Cardiac septum (tissue), 1 donor: ENCODE data around the gene FER. TPM values are rescaled to one million over a fixed set of nuclear protein-coding genes. Genes with fewer than 3 reads are reported as not detected.

ENCODE experiments used
- DNase-seq: peaks from one replicate; pipeline ENCODE4 v3.0.0-alpha.2; 2020; ENCODE audit warnings: low spot score
- intact Hi-C: fragments of 100-400 bp; cut with DNase I; formaldehyde crosslinking; loops from one replicate; pipeline ENCODE4 v1.14.0; 2022
- total RNA-seq: library from RNA; stranded (reverse); fragmentation: NEBNext Ultra II Directional; extraction: Animal tissue kit (Norgen Biotek cat#: 25700); gene quantifications from one replicate; pipeline ENCODE4 v1.2.1, GENCODE V29; 2021
- donor health status: DM: no; HTN: no; CAD: no.

Gene FER
- total RNA-seq, 1 donor from 2014 or later, result 20.0 TPM

- DNase-seq, result no peak
- intact Hi-C loops, result no loop called here
Measured at GRCh38 chr5:109062664-109063063, 315.0 kb downstream of the FER start.

GRCh38 chr5:109063223-109063622, 315.5 kb downstream of the FER start:
- intact Hi-C loops, result no loop called here
- DNase-seq, result no peak

GRCh38 chr5:109076741-109077140, 329.0 kb downstream of the FER start:
- intact Hi-C loops, result no loop called here
- DNase-seq, result no peak

GRCh38 chr5:109078448-109078847, 330.8 kb downstream of the FER start:
- intact Hi-C loops, result no loop called here
- DNase-seq, result no peak

GRCh38 chr5:109080481-109080880, 332.8 kb downstream of the FER start:
- intact Hi-C loops, result no loop called here
- no peak for DNase-seq

GRCh38 chr5:109080896-109081295, 333.2 kb downstream of the FER start:
- intact Hi-C loops, result no loop called here
- no peak for DNase-seq

GRCh38 chr5:109083937-109084336, 336.2 kb downstream of the FER start:
- DNase-seq, result no peak
- intact Hi-C loops, result no loop called here

GRCh38 chr5:109089191-109089590, 341.5 kb downstream of the FER start:
- no peak for DNase-seq
- intact Hi-C loops, result no loop called here

- intact Hi-C loops, result no loop called here
- no peak for DNase-seq
Measured at GRCh38 chr5:109099081-109099480, 351.4 kb downstream of the FER start.

GRCh38 chr5:109100971-109101370, 353.3 kb downstream of the FER start:
- intact Hi-C loops, result no loop called here

GRCh38 chr5:109102096-109102690, 354.5 kb downstream of the FER start:
- DNase-seq, result no peak

More at GRCh38 chr5:109100971-109101370, 353.3 kb downstream of the FER start:
- DNase-seq, result no peak

GRCh38 chr5:109105631-109106267, 358.1 kb downstream of the FER start:
- intact Hi-C loops, result loop anchor here (2.0 kb wide), 1 partner anchor 303 kb away; the partner anchor contains the start of gene PJA2
- no peak for DNase-seq

More at GRCh38 chr5:109102096-109102690, 354.5 kb downstream of the FER start:
- intact Hi-C loops, result no loop called here

GRCh38 chr5:109111680-109112079, 364.0 kb downstream of the FER start:
- intact Hi-C loops, result no loop called here
- no peak for DNase-seq

- no peak for DNase-seq
- intact Hi-C loops, result no loop called here
Measured at GRCh38 chr5:109113608-109114007, 365.9 kb downstream of the FER start.

GRCh38 chr5:109121225-109121624, 373.5 kb downstream of the FER start:
- DNase-seq, result no peak

GRCh38 chr5:109125755-109126429, 378.2 kb downstream of the FER start:
- no peak for DNase-seq
- intact Hi-C loops, result no loop called here

More at GRCh38 chr5:109121225-109121624, 373.5 kb downstream of the FER start:
- intact Hi-C loops, result no loop called here

GRCh38 chr5:109126481-109126880, 378.8 kb downstream of the FER start:
- intact Hi-C loops, result no loop called here
- DNase-seq, result no peak

- intact Hi-C loops, result no loop called here
- DNase-seq, result no peak
Measured at GRCh38 chr5:109136906-109137305, 389.2 kb downstream of the FER start.

- intact Hi-C loops, result no loop called here
- no peak for DNase-seq
Measured at GRCh38 chr5:109141222-109142200, 393.8 kb downstream of the FER start.

- intact Hi-C loops, result no loop called here
Measured at GRCh38 chr5:109143031-109143430, 395.3 kb downstream of the FER start.

More at GRCh38 chr5:109143031-109143430, 395.3 kb downstream of the FER start:
- DNase-seq, result no peak
